ENCODE data around the gene RGS9BP.
"Not testable (repeated sequence)": the region's sequence is repeated elsewhere in the genome, so short reads cannot be mapped to it uniquely, and the experiment has no call there.

RGS9BP gene

GRCh38 chr19:32672841-32673240 is 2.8 kb upstream of the RGS9BP start:
- DNase-seq, result no peak

GRCh38 chr19:32673573-32673972 is 2.1 kb upstream of the RGS9BP start:
- no peak for DNase-seq

- no peak for DNase-seq
Measured at GRCh38 chr19:32674153-32674930, 1.3 kb upstream of the RGS9BP start.

GRCh38 chr19:32674931-32675719 is 523 bp upstream of the RGS9BP start, which contains the start of gene ANKRD27:
Gene ANKRD27 (minus strand): TSS chr19:32675180. CDS start chr19:32659015, 16,165 bp downstream.
- DNase-seq, result peak; percentile 98

- no peak for DNase-seq
Measured at GRCh38 chr19:32676186-32676894, 692 bp downstream of the RGS9BP start.

GRCh38 chr19:32676895-32677359 is 1.3 kb downstream of the RGS9BP start:
- no peak for DNase-seq

- no peak for DNase-seq
Measured at GRCh38 chr19:32677657-32678056, 2.0 kb downstream of the RGS9BP start.

GRCh38 chr19:32680986-32681385 is 5.3 kb downstream of the RGS9BP start:
- no peak for DNase-seq

GRCh38 chr19:32682317-32682716 is 6.7 kb downstream of the RGS9BP start:
- no peak for DNase-seq

- DNase-seq, result no peak
Measured at GRCh38 chr19:32686847-32687475, 11.3 kb downstream of the RGS9BP start.

GRCh38 chr19:32687681-32688080 is 12.0 kb downstream of the RGS9BP start:
- no peak for DNase-seq

GRCh38 chr19:32688311-32688710 is 12.7 kb downstream of the RGS9BP start:
- DNase-seq, result no peak

GRCh38 chr19:32691291-32691951 is 15.8 kb downstream of the RGS9BP start, which contains the start of gene NUDT19:
Gene NUDT19 (plus strand): TSS chr19:32691821. CDS start chr19:32691961, 140 bp downstream.
- DNase-seq, result peak; percentile 79

GRCh38 chr19:32691952-32692726 is 16.5 kb downstream of the RGS9BP start:
- peak; percentile 70 for DNase-seq

- DNase-seq, result no peak
Measured at GRCh38 chr19:32692727-32693061, 17.0 kb downstream of the RGS9BP start.

- DNase-seq, result not testable (repeated sequence)
Measured at GRCh38 chr19:32693151-32694108, 17.8 kb downstream of the RGS9BP start.

- DNase-seq, result not testable (repeated sequence)
Measured at GRCh38 chr19:32694316-32694715, 18.7 kb downstream of the RGS9BP start.

GRCh38 chr19:32694851-32695250 is 19.2 kb downstream of the RGS9BP start:
- not testable (repeated sequence) for DNase-seq

- not testable (repeated sequence) for DNase-seq
Measured at GRCh38 chr19:32695506-32695905, 19.9 kb downstream of the RGS9BP start.

- not testable (repeated sequence) for DNase-seq
Measured at GRCh38 chr19:32696771-32697170, 21.1 kb downstream of the RGS9BP start.
